Measurements from ENCODE around the gene COG3.
A peak's percentile ranks its signal among the peaks of the same experiment; 100 is the strongest.

- 0 out of 2 replicates have a peak, but pooled peaks have one; percentile 23 for TF ChIP-seq CTCF (conservative IDR thresholded peaks at IDR 0.05; ENCODE audit: low read length)
- TF ChIP-seq EZH2phosphoT487 (IDR thresholded peaks at IDR 0.05; ENCODE audit: borderline replicate concordance, low read depth, low read length), result no peak
Measured at GRCh38 chr13:45584816-45585215, 120.1 kb downstream of the COG3 start.
